Stimulated activated CD4-positive, alpha-beta T cell treated with anti-CD3 and anti-CD28 coated beads, Interleukin-4, amount 100 ng/mL, for 48 hours (primary cell): Measurements from ENCODE around the gene NAGLU.
A peak's percentile ranks its signal among the peaks of the same experiment; 100 is the strongest.
"Not testable (repeated sequence)": the region's sequence is repeated elsewhere in the genome, so short reads cannot be mapped to it uniquely, and the experiment has no call there.

Source experiments
- DNase-seq, 2 donors: peaks; one replicate each; pipeline ENCODE4 v3.0.0-alpha.2; 2020; ENCODE audit warnings: low read depth in 2 of 2

Gene NAGLU

GRCh38 chr17:42521036-42521435 lies 15.0 kb upstream of the NAGLU start:
- DNase-seq = no peak

DNA sequence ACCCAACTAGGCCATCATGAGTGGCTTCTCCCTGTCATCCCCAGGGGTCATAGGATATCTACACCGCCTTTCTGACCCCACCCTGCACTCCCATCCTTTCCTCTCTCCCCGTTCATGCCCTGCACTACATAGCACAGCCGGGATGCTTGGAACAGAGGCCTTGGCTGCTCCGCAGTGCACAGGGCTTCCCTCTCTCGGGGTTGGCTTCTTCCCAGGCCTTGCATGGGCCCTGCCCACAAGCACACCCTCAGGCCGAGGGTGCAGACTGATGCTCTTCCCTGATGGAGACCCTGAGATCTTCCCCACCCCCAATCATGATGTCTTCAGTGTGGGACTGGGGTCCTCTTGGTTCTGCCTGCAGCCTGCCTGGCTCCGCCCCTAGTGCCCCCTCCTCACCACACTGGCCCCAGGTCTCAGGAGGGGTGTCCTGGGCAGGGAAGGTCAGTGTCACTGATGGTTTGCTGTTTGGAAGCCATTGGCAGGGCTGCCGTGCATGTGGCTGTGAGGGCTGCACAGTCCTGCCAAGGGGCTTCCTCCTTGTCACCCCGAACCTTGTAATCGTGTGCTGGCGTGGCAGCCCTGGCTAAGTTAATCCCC lies 14.3 kb upstream of the NAGLU start:
- no peak for DNase-seq

- DNase-seq = no peak
Measured at GRCh38 chr17:42522263-42522790, 13.7 kb upstream of the NAGLU start.

DNA sequence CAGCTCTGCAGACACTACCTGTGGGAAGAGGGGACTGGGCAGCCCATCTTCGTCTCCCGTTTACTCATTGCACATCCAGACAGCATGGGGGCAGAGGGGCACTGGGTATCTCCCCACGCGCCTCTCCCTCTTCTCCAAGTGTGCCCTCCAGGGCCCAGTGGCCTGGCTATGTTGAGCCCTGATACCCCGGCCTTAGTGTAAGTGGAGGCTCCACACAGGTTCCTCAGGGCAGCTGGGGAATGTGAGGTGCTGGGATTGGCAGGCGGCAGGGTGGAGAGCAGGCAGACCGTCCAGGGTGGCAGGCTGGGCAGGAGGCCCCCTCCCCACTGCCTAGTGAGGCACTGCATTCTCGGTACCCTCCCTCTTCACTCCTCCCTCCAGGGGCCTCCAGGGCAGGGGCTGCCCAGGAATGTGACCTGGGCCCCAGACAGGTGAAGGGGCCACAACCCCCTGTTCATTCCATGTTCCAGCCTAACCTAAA lies 13.2 kb upstream of the NAGLU start:
- DNase-seq = no peak

DNA sequence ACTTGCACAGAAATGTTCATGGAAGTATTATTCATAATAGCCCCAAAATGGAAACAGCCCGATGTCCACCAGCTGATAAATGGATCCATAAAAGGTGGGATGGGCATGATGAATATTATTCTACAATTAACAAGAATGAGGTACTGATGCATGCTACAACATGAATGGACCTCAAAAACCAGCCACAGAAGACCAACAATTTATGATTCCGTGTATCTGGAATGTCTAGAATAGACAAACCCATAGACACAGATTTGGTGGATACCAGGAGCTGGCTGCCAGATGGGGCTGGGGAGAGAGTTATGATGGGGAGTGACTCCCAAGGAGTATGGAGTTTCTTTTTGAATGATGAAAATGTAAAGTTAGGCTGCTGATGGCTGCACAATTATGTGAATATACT lies 10.8 kb upstream of the NAGLU start:
- DNase-seq = no peak

- DNase-seq = no peak
Measured at GRCh38 chr17:42526031-42526444, 10.0 kb upstream of the NAGLU start.

DNA sequence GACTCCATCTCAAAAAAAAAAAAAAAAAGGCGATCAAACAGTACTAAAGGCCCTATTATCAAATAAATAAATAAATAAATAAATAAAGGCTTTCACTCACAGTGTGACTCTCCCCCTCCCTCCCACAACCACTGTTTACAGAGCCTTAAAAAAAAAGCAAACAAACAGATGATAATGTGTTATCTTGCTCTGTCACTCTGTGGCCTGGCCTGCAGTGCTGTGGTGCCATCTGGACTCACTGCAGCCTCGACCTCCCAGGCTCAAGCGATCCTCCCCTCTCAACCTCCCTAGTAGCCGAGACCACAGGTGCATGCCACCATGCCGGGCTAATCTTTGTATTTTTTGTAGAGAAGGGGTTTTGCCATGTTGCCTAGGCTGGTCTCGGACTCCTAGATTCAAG lies 8.1 kb upstream of the NAGLU start:
- no peak for DNase-seq

DNA sequence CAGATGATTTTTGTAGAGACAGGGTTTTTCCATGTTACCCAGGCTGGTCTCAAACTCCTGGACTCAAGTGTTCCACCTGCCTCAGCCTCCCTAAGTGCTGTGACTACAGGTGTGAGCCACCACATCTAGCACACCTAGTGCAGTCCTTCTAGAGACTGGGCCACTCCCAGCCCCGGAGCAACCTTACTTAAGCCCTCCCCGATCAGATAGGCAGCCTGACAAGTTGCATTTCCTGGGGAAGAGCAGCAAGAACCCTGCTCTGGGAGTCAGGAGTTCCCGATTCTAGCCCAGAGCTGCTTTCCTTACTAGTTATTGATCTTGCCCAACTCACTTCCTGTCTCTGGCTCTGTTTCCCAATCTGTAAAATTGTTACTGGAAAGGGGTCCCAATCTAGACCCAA lies 7.0 kb upstream of the NAGLU start:
- no peak for DNase-seq

- DNase-seq = no peak
Measured at GRCh38 chr17:42530952-42531454, 5.0 kb upstream of the NAGLU start.

GRCh38 chr17:42531455-42532354 lies 4.3 kb upstream of the NAGLU start:
- peak in 1 of 2 donors; percentile 34 for DNase-seq

DNA sequence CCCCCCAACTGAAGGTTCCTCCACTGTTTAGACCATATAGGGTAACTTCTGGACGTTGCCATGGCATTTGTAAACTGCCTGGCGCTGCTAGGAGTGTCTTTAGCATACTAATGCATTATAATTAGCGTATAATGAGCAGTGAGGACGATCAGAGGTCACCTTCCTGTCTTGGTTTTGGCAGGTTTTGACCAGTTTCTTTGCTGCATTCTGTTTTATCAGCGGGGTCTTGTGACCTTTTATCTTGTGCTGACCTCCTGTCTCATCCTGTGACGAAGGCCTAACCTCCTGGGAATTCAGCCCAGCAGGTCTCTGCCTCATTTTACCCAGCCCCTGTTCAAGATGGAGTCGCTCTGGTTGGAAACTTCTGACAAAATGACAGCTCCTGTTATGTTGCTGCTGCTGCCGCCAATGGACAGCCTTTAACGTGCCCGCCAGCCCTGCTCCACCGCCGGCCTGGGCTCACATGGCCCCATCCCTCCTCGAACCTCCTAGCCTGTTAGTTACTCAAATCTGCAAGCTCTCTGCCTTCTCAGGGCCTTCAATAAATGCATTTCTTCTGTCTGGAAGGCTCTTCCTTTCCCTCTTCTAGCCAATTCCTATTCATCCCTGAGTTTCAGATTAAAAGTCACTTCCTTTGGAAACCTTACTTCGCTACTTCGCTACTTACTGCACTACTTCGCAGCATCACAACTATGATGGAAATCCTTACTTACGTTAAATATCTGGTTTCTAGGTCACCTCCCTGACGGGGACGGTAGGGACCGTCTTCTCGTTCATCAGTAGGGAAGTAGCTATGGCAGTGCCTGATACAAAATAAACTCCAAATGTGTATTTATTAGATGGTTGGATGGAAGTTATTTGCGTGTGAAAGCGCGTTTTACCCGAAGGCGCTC lies 640 bp upstream of the NAGLU start:
- no peak for DNase-seq

DNA sequence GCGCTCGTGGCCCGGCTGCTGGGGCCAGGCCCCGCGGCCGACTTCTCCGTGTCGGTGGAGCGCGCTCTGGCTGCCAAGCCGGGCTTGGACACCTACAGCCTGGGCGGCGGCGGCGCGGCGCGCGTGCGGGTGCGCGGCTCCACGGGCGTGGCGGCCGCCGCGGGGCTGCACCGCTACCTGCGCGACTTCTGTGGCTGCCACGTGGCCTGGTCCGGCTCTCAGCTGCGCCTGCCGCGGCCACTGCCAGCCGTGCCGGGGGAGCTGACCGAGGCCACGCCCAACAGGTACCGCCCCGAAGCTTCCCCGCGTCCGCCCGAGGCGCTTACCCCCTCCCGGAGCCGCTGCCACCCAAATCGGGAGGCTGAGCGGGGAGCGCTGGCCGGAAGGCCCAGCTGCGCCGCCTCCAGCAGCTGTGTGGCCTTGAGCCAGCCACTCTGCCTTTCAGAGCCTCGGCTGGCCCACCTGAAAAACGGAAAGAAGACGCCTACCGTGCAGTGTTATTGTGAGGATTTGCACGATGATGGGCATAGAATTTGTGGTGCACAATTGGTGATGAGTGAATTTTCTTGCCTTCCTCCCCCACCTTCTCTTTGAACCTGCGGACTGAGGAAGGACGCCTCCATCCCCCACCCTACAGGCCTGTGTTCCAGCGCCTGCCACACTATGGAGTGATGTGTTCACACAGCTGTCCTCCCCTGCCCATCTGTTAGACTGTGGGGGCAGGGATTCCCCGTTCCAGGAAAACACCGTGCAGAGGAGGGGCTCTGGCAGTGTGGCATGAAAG lies 523 bp downstream of the NAGLU start:
- DNase-seq = peak; percentile 60 to 75

DNA sequence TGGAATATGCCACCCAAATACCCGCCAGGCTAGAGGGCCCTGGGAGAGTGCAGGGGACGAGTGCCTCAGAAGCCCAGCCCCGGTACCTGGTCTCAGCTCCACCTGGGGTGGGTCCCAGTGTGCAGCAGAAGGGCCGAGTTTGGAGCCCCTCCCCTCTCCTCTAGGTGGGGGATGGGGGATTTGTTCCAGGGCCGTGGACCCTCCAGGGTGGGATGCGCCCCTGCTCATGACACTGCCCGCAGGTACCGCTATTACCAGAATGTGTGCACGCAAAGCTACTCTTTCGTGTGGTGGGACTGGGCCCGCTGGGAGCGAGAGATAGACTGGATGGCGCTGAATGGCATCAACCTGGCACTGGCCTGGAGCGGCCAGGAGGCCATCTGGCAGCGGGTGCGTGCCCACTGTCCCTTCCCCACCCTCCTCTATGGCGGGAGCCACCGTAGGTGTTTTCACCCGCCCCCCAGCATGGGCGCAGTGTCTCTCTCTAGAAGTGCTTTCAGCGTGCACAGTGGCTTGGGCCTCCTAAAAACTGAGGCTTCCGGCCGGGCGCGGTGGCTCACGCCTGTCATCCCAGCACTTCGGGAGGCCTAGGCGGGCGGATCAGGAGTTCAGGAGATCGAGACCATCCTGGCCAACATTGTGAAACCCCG lies 1.2 kb downstream of the NAGLU start:
- no peak for DNase-seq

GRCh38 chr17:42537826-42538451 lies 1.9 kb downstream of the NAGLU start:
- DNase-seq = no peak

DNA sequence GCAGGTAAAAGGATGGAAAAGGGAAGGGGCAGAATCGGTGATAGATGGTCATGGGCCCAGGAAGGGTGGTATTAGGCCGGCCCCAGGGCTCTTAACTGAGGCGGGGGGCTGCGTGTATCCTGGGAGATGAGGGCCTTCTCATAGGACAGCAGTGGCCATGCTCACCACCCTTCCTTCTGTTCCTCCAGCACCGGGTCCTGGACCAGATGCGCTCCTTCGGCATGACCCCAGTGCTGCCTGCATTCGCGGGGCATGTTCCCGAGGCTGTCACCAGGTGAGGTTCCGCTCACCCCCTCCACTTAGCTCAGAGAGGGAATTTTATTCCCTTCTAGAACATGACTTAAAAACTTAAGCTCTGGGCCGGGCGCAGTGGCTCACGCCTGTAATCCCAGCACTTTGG lies 2.4 kb downstream of the NAGLU start:
- DNase-seq = no peak

- not testable (repeated sequence) for DNase-seq
Measured at GRCh38 chr17:42540558-42540957, 4.5 kb downstream of the NAGLU start.

- no peak for DNase-seq
Measured at GRCh38 chr17:42541041-42541833, 5.2 kb downstream of the NAGLU start.

DNA sequence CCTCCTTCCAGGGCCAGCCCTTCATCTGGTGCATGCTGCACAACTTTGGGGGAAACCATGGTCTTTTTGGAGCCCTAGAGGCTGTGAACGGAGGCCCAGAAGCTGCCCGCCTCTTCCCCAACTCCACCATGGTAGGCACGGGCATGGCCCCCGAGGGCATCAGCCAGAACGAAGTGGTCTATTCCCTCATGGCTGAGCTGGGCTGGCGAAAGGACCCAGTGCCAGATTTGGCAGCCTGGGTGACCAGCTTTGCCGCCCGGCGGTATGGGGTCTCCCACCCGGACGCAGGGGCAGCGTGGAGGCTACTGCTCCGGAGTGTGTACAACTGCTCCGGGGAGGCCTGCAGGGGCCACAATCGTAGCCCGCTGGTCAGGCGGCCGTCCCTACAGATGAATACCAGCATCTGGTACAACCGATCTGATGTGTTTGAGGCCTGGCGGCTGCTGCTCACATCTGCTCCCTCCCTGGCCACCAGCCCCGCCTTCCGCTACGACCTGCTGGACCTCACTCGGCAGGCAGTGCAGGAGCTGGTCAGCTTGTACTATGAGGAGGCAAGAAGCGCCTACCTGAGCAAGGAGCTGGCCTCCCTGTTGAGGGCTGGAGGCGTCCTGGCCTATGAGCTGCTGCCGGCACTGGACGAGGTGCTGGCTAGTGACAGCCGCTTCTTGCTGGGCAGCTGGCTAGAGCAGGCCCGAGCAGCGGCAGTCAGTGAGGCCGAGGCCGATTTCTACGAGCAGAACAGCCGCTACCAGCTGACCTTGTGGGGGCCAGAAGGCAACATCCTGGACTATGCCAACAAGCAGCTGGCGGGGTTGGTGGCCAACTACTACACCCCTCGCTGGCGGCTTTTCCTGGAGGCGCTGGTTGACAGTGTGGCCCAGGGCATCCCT lies 7.4 kb downstream of the NAGLU start:
- no peak for DNase-seq
